Measurements from ENCODE around the gene ST6GALNAC4.

GRCh38 chr9:127868278-127868902 lies 48.5 kb downstream of the ST6GALNAC4 start:
- no peak for TF ChIP-seq CTCF (IDR thresholded peaks at IDR 0.05)
- no peak for TF ChIP-seq POLR2A (IDR thresholded peaks at IDR 0.05)

Data from esophagus squamous epithelium (tissue), 4 donors.